Peyer's patch (tissue), 4 donors: ENCODE results near the gene TMEM258. TPM values are rescaled to one million over a fixed set of nuclear protein-coding genes. Genes with fewer than 3 reads are reported as not detected.

Source experiments
- DNase-seq, 3 donors: peaks; one replicate each; pipeline ENCODE4 v3.0.0-alpha.2; 2017 to 2019
- H3K27ac ChIP-seq, 4 donors: fragments of 200-600 bp; sonication (generic); one replicate each; pipeline ENCODE4 v1.5.1; 2016 to 2019
- H3K27me3 ChIP-seq, 2 donors: fragments of 200-600 bp; sonication (generic); one replicate each; pipeline ENCODE4 v1.5.1; 2019
- H3K36me3 ChIP-seq, 3 donors: fragments of 200-600 bp; sonication (generic); one replicate each; pipeline ENCODE4 v1.5.1; 2016 to 2019
- H3K4me1 ChIP-seq, 4 donors: fragments of 200-600 bp; sonication (generic); one replicate each; pipeline ENCODE4 v1.5.1; 2016 to 2019
- H3K4me3 ChIP-seq, 4 donors: fragments of 200-600 bp; sonication (generic); 1 replicate in 3 of 4; 2 replicates in 1 of 4; pipeline ENCODE4 v1.5.1; 2016 to 2019; ENCODE audit warnings: mild to moderate bottlenecking in 1 of 4
- H3K9me3 ChIP-seq, 4 donors: fragments of 200-600 bp; sonication (generic); one replicate each; pipeline ENCODE4 v1.5.1; 2016 to 2019; ENCODE audit warnings: mild to moderate bottlenecking in 1 of 4
- POLR2A ChIP-seq, 2 donors: fragments of 450-650 bp; IDR thresholded peaks; one replicate each; pipeline ENCODE4 v1.5.1; 2017; ENCODE audit warnings: antibody characterized with exemption in 2 of 2, mild to moderate bottlenecking in 2 of 2, moderate library complexity in 2 of 2
- total RNA-seq, 4 donors: library from RNA; depleted of rRNA; stranded (reverse); fragments of >200 nt; gene quantifications; one replicate each; pipeline ENCODE4 v1.1.0, GENCODE V29; 2016
- TF ChIP-seq, protein P1 (sequence below), 6 experiments: fragments of 450-650 bp in 4 of 6; fragments of 200-600 bp in 2 of 6; sonication (generic) in 1 of 6; IDR thresholded peaks; one replicate each; pipeline ENCODE4 v1.5.1; 2017 to 2019; ENCODE audit warnings: antibody characterized with exemption in 6 of 6, mild to moderate bottlenecking in 3 of 6, moderate library complexity in 1 of 6

Gene TMEM258
- total RNA-seq, 4 donors from 2014 or later, result 28.7 to 34.7 (median 34.5) TPM; not detected in 1

DNA sequence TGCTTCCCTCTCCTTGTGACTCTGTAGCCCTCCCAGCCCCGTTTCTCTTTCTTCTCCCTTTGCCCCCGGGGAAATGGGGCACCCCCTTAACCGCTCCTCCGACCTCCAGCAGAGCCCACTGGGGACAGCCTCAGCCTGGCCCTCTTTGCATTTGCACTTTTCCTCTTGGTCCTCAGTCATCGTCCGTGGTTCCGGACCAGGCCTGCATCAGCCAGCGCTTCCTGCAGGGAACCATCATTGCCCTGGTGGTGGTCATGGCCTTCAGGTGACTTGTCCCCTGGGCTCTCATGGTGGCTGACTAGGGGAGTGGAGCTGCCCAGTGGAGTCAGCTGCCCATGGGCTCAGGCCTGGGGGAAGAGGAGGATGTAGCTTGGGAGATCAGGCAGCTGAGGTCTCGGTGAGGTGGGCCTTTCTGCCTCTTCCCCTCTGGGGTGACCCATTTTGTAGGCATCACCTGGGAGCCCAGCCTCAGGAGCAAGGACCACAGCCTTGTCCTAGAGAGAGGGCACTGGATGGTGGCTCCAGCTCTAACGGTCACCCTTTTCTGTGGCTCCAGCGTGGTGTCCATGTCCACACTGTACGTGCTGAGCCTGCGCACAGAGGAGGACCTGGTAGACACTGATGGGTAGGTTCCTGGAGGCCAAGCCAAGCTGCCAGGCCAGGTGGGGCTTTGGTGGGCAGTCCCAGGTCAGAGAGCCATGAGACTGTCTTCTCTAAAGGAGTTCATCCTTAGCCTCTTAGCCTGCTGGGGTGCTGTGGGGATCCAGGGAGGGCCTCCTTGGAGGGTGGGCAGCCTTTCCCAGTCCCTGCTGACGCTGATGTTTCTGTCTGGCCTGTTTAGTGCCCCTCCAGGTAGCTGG, 12.5 kb downstream of the TMEM258 start:
- H3K27ac ChIP-seq, result no peak overlapping the region
- H3K4me3 ChIP-seq, result no peak overlapping the region
- no peak for DNase-seq
- TF ChIP-seq POLR2A (IDR thresholded peaks at IDR 0.05), result no peak
- TF ChIP-seq, protein P1, sequence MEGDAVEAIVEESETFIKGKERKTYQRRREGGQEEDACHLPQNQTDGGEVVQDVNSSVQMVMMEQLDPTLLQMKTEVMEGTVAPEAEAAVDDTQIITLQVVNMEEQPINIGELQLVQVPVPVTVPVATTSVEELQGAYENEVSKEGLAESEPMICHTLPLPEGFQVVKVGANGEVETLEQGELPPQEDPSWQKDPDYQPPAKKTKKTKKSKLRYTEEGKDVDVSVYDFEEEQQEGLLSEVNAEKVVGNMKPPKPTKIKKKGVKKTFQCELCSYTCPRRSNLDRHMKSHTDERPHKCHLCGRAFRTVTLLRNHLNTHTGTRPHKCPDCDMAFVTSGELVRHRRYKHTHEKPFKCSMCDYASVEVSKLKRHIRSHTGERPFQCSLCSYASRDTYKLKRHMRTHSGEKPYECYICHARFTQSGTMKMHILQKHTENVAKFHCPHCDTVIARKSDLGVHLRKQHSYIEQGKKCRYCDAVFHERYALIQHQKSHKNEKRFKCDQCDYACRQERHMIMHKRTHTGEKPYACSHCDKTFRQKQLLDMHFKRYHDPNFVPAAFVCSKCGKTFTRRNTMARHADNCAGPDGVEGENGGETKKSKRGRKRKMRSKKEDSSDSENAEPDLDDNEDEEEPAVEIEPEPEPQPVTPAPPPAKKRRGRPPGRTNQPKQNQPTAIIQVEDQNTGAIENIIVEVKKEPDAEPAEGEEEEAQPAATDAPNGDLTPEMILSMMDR (IDR thresholded peaks at IDR 0.05), result no peak
- H3K9me3 ChIP-seq, result no peaks in the 10 kb centered on the region
- peaks cover 0 to 6% (median 0%) of the 10 kb centered on the region in 4 donors for H3K4me1 ChIP-seq
- H3K36me3 ChIP-seq, result peaks cover 0 to 57% (median 0%) of the 10 kb centered on the region in 3 donors
- H3K27me3 ChIP-seq, result no peaks in the 10 kb centered on the region

DNA sequence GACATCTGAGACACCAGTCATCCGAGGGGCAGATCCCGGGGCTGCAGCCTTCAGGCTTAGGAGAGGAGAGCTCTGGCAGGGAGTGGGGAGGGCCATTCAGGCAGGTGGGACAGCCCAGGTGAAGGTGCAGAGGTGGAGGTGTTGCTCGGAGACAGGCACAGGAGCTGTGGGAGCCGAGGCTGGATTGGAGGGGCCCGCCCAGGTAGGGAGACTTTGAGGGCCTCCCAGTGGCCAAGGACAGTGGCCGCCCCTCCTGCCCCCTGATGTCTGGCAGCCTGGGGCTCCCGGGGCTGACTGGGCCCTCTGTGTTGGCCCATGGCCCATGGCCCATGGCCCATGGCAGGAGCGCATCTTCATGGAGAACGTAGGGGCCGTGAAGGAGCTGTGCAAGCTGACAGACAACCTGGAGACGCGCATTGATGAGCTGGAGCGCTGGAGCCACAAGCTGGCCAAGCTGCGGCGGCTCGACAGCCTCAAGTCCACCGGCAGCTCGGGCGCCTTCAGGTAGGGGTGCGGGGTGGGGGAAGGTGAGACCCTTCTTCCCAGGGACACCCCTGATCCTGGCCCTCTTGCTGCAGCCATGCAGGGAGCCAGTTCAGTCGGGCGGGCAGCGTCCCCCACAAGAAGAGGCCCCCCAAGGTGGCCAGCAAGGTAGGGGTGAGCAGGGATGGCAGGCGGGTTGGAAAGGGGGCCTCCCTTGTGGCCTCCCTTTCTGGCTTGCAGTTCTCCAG, 13.3 kb downstream of the TMEM258 start:
- no peak for DNase-seq
- no peak overlapping the region for H3K4me3 ChIP-seq
- peaks cover 0 to 6% (median 0%) of the 10 kb centered on the region in 4 donors for H3K4me1 ChIP-seq
- H3K36me3 ChIP-seq, result peaks cover 0 to 48% (median 0%) of the 10 kb centered on the region in 3 donors
- H3K27me3 ChIP-seq, result no peaks in the 10 kb centered on the region
- H3K27ac ChIP-seq, result no peak overlapping the region
- H3K9me3 ChIP-seq, result no peaks in the 10 kb centered on the region
- TF ChIP-seq, protein P1 (IDR thresholded peaks at IDR 0.05), result no peak
- TF ChIP-seq POLR2A (IDR thresholded peaks at IDR 0.05), result no peak

DNA sequence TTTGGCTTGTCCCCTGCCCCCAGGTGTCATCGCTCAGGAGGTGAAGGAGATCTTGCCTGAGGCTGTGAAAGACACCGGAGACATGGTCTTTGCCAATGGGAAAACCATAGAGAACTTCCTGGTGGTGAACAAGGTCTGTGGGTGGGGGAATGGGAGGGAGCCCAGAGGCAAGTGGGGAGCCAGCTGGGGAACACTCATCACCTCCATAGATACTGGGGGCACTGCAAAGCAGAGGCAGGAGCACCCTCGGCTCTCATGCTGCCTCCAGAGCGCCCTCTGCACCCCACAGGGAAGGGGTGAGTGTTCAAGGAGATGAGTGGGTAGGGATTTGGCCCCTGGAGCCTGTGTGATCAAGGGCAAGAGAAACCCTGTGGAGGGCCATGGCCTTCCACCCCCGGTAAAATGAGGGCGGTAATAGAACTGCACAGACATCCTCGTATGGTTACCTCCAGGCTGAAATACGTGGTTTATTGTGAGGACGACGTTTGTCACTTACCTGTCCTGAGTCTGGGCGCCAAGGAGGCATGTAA, 14.0 kb downstream of the TMEM258 start:
- Histone ChIP-seq H3K27me3 (no peaks in the 10 kb centered on the region), H3K4me1 (peaks cover 0 to 6% (median 0%) of the 10 kb centered on the region in 4 donors), H3K36me3 (peaks cover 0 to 42% (median 0%) of the 10 kb centered on the region in 3 donors), H3K4me3 (no peak overlapping the region), H3K27ac (no peak overlapping the region), H3K9me3 (no peaks in the 10 kb centered on the region)
- no peak for TF ChIP-seq POLR2A (IDR thresholded peaks at IDR 0.05)
- no peak for DNase-seq

DNA sequence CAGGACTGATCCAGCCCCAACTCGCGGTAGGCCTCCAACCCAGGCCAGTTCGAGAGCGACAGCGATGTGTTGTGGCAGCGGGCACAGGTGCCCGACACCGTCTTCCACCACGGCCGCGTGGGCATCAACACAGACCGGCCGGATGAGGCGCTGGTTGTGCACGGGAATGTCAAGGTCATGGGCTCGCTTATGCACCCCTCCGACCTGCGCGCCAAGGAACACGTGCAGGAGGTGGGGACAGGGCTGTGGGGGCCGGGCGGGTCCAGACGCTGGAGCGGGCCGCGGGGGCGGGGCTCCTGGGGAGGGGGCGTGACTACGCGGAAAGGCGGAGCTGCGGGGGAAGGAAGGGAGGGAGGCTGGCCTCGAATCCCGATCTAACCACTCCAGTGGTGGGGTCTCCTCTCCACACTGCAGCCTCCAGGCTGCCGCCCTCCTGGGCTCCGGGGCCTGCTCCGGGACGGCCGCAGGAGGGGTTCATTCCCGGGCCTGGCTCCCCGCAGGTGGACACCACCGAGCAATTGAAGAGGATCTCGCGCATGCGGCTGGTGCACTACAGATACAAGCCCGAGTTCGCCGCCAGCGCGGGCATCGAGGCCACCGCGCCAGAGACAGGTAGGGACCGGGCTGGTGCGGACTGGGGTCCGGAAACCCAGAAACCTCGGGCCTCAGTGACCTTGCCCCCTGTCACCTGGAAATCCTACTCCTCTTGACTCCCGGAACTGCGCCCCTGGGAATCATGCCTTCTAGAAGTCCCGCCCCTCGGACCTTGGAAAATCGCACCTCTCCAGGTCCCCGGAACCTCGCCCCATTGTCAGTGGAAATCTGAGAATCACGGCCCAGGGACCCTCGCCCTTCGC, 14.9 kb downstream of the TMEM258 start:
- Histone ChIP-seq H3K4me3 (peak overlapping the region in 3 of 4 donors; percentile 16 to 38 (median 31)), H3K9me3 (no peaks in the 10 kb centered on the region), H3K27ac (no peak overlapping the region), H3K36me3 (peaks cover 0 to 40% (median 0%) of the 10 kb centered on the region in 3 donors), H3K4me1 (peaks cover 0 to 6% (median 0%) of the 10 kb centered on the region in 4 donors), H3K27me3 (no peaks in the 10 kb centered on the region)
- peak in 2 of 3 donors; percentile 46 to 67 for DNase-seq
- no peak for TF ChIP-seq POLR2A (IDR thresholded peaks at IDR 0.05)
- TF ChIP-seq, protein P1 (IDR thresholded peaks at IDR 0.05), result no peak

DNA sequence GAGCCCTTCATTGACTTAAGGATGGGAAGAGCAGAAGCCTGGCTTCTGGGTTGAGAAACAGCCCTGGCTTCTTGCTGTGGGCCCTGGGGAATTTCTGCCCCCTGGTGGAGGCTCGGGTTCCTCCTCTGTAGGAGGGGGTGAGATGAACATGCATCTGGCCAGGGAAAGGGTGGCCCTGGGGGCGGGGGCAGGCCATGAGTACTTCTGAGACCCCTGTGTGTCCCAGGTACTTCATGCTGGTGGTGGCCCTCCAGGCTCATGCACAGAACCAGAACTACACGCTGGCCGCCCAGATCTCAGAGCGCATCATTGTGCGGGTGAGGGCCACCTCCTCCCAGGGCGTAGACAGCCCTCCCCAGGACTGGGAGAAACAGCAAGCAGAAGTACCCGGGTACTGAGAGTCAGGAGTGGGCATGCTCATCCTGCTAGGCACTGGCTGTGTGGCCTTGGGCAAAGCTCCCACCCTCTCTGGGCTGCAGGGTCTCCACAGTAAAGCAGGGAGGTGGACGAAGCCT, 15.8 kb downstream of the TMEM258 start:
- TF ChIP-seq, protein P1 (IDR thresholded peaks at IDR 0.05), result peak in 4 of 6 experiments; percentile 51 to 76 (median 70)
- no peak for TF ChIP-seq POLR2A (IDR thresholded peaks at IDR 0.05)
- Histone ChIP-seq H3K4me3 (no peak overlapping the region), H3K27me3 (no peaks in the 10 kb centered on the region), H3K4me1 (peaks cover 0 to 6% (median 0%) of the 10 kb centered on the region in 4 donors), H3K9me3 (no peaks in the 10 kb centered on the region), H3K36me3 (peaks cover 0 to 37% (median 0%) of the 10 kb centered on the region in 3 donors), H3K27ac (no peak overlapping the region)
- DNase-seq, result peak; percentile 28 to 81 (median 73)
